H1 (cell line): ENCODE data around the gene ACTG2. TPM values are rescaled to one million over a fixed set of nuclear protein-coding genes. Genes with fewer than 3 reads are reported as not detected.

Source experiments
- CTCF ChIA-PET: fragments of 300-600 bp; sonication (Branson Sonifier 250); formaldehyde crosslinking; loops from one replicate; lab custom pipeline; 2021; ENCODE audit not compliant: partially characterized antibody; lab: Charles Lee
- POLR2A ChIA-PET: fragments of 300-600 bp; sonication (Branson Sonifier 250); formaldehyde crosslinking; loops from one replicate; lab custom pipeline; 2021; ENCODE audit warnings: inconsistent platforms; ENCODE audit not compliant: partially characterized antibody; lab: Charles Lee
- DNase-seq, 2 experiments: peaks; one replicate each; pipeline versions ENCODE4 v3.0.0 to v3.0.0-alpha.2; 2010 to 2022; ENCODE audit warnings: low spot score in 2 of 2, low read depth in 1 of 2, mixed read lengths in 1 of 2
- FAIRE-seq: peaks from 2 replicates; lab custom pipeline; 2011; peaks lifted over from hg19 to GRCh38; lab: Jason Lieb, UNC
- H2AFZ ChIP-seq: 2 replicates; pipeline ENCODE4 v1.8.1; 2012; ENCODE audit warnings: low read length, inconsistent platforms
- H2AK5ac ChIP-seq: 2 replicates; pipeline ENCODE4 v1.6.1; 2013; ENCODE audit warnings: low read depth, low read length
- H2BK120ac ChIP-seq: replicated peaks from 2 replicates; pipeline ENCODE3; 2013; ENCODE audit warnings: low read depth, low read length, inconsistent platforms
- H2BK12ac ChIP-seq: 2 replicates; pipeline ENCODE4 v1.6.1; 2013; ENCODE audit warnings: low read depth, low read length
- H2BK15ac ChIP-seq: 2 replicates; pipeline ENCODE4 v1.6.1; 2013; ENCODE audit warnings: low read length
- H2BK20ac ChIP-seq: 2 replicates; pipeline ENCODE4 v1.6.1; 2013; ENCODE audit warnings: low read length
- H2BK5ac ChIP-seq: 2 replicates; pipeline ENCODE4 v1.6.1; 2013; ENCODE audit warnings: low read depth, low read length
- H3K14ac ChIP-seq: 2 replicates; pipeline ENCODE4 v1.6.1; 2013; ENCODE audit warnings: inconsistent platforms; ENCODE audit not compliant: insufficient read length
- H3K18ac ChIP-seq: 2 replicates; pipeline ENCODE4 v1.6.1; 2013; ENCODE audit warnings: low read length; ENCODE audit errors: extremely low read depth
- H3K23ac ChIP-seq: 2 replicates; pipeline ENCODE4 v1.6.1; 2013; ENCODE audit warnings: inconsistent platforms; ENCODE audit not compliant: insufficient read length
- H3K23me2 ChIP-seq: 2 replicates; pipeline ENCODE4 v1.6.1; 2013; ENCODE audit warnings: low read depth, low read length
- H3K27ac ChIP-seq: 2 replicates; pipeline ENCODE4 v1.6.1; 2011; ENCODE audit warnings: low read depth, low read length, inconsistent platforms
- H3K27me3 ChIP-seq, 4 experiments: replicated peaks in 1 of 4; 1 replicate in 1 of 4; 2 replicates in 3 of 4; pipeline versions ENCODE4 v1.6.1 to v1.8.1; 2011 to 2013; ENCODE audit warnings: low read length in 3 of 4, mild to moderate bottlenecking in 3 of 4, inconsistent platforms in 2 of 4, mixed read lengths in 2 of 4, moderate library complexity in 1 of 4; ENCODE audit not compliant: control insufficient read depth in 3 of 4, insufficient read depth in 3 of 4; ENCODE audit errors: extremely low read depth in 1 of 4
- H3K36me3 ChIP-seq, 4 experiments: 2 replicates each; pipeline versions ENCODE4 v1.6.1 to v1.8.1; 2011 to 2013; ENCODE audit warnings: mild to moderate bottlenecking in 4 of 4, low read length in 3 of 4, moderate library complexity in 2 of 4, control low read depth in 1 of 4, inconsistent platforms in 1 of 4; ENCODE audit not compliant: insufficient read depth in 4 of 4, control insufficient read depth in 2 of 4
- H3K4ac ChIP-seq: replicated peaks from 2 replicates; pipeline ENCODE3; 2013; ENCODE audit warnings: low read length, low read depth, mixed read lengths, inconsistent platforms; ENCODE audit not compliant: insufficient read length
- H3K4me1 ChIP-seq, 4 experiments: replicated peaks in 1 of 4; 1 replicate in 1 of 4; 2 replicates in 3 of 4; pipeline versions ENCODE4 v1.6.1 to v1.8.1; 2011 to 2013; ENCODE audit warnings: low read length in 3 of 4, inconsistent platforms in 2 of 4, mixed read lengths in 1 of 4; ENCODE audit not compliant: insufficient read depth in 4 of 4, control insufficient read depth in 3 of 4
- H3K4me2 ChIP-seq, 2 experiments: 2 replicates each; pipeline versions ENCODE4 v1.6.1 to v1.8.1; 2011 to 2013; ENCODE audit warnings: low read depth in 2 of 2, low read length in 2 of 2, control low read depth in 1 of 2, inconsistent platforms in 1 of 2, mild to moderate bottlenecking in 1 of 2; ENCODE audit not compliant: insufficient read depth in 1 of 2
- H3K4me3 ChIP-seq, 4 experiments: fragments of 200-600, 300-600 bp in 1 of 4; sonication (generic), shearing (Covaris generic), sonication (Bioruptor Twin) in 1 of 4; 2 replicates each; pipeline versions ENCODE4 v1.5.1 to v1.8.1; 2011 to 2016; ENCODE audit warnings: low read length in 4 of 4, low read depth in 3 of 4, control low read depth in 2 of 4, inconsistent platforms in 2 of 4, mild to moderate bottlenecking in 2 of 4, mixed read lengths in 1 of 4, moderate library complexity in 1 of 4; ENCODE audit not compliant: insufficient read depth in 2 of 4; ENCODE audit errors: extremely low read depth in 1 of 4
- H3K56ac ChIP-seq: replicated peaks from 2 replicates; pipeline ENCODE3; 2013; ENCODE audit warnings: low read depth, mild to moderate bottlenecking, mixed read lengths, low read length, inconsistent platforms; ENCODE audit not compliant: insufficient read length
- H3K79me1 ChIP-seq: 2 replicates; pipeline ENCODE4 v1.6.1; 2013; ENCODE audit warnings: low read depth, low read length, control low read depth
- H3K79me2 ChIP-seq, 2 experiments: 2 replicates each; pipeline versions ENCODE4 v1.6.1 to v1.8.1; 2012 to 2013; ENCODE audit warnings: low read length in 2 of 2, mild to moderate bottlenecking in 2 of 2, inconsistent platforms in 1 of 2; ENCODE audit not compliant: insufficient read depth in 2 of 2, control insufficient read depth in 1 of 2
- H3K9ac ChIP-seq, 4 experiments: replicated peaks in 1 of 4; 1 replicate in 1 of 4; 2 replicates in 3 of 4; pipeline versions ENCODE4 v1.6.1 to v1.8.1; 2011 to 2013; ENCODE audit warnings: low read depth in 3 of 4, low read length in 3 of 4, control low read depth in 2 of 4, mild to moderate bottlenecking in 2 of 4, moderate library complexity in 2 of 4, inconsistent platforms in 1 of 4; ENCODE audit errors: extremely low read depth in 1 of 4
- H3K9me3 ChIP-seq, 2 experiments: 2 replicates each; pipeline versions ENCODE4 v1.6.1 to v1.8.1; 2012 to 2013; ENCODE audit warnings: mild to moderate bottlenecking in 2 of 2, moderate library complexity in 2 of 2, control low read depth in 1 of 2, inconsistent platforms in 1 of 2, low read depth in 1 of 2, low read length in 1 of 2, mixed read lengths in 1 of 2; ENCODE audit not compliant: insufficient read depth in 2 of 2
- H4K20me1 ChIP-seq, 2 experiments: replicated peaks in 1 of 2; 2 replicates each; pipeline versions ENCODE3 to v1.8.1; 2011 to 2013; ENCODE audit warnings: inconsistent platforms in 2 of 2, low read length in 2 of 2, mild to moderate bottlenecking in 1 of 2; ENCODE audit not compliant: insufficient read depth in 2 of 2, control insufficient read depth in 1 of 2
- H4K5ac ChIP-seq: 2 replicates; pipeline ENCODE4 v1.6.1; 2013; ENCODE audit warnings: low read length, low read depth, mixed read lengths, inconsistent platforms; ENCODE audit not compliant: insufficient read length
- H4K8ac ChIP-seq: 2 replicates; pipeline ENCODE4 v1.8.0; 2013; ENCODE audit warnings: mild to moderate bottlenecking, moderate library complexity, low read length, inconsistent platforms; ENCODE audit not compliant: insufficient read depth; ENCODE audit errors: extremely low read depth
- H4K91ac ChIP-seq: replicated peaks from 2 replicates; pipeline ENCODE3; 2013; ENCODE audit warnings: low read length, mixed read lengths, inconsistent platforms; ENCODE audit not compliant: insufficient read length
- EZH2 ChIP-seq: fragments of 200-600 bp; sonication (generic); IDR thresholded peaks from 2 replicates; pipeline ENCODE4 v1.7.1; 2012; ENCODE audit warnings: low read depth, mild to moderate bottlenecking, moderate library complexity, low read length, inconsistent platforms; ENCODE audit not compliant: severe bottlenecking
- JUN ChIP-seq: IDR thresholded peaks from 2 replicates; pipeline ENCODE4 v1.6.1; 2011; ENCODE audit warnings: low read depth, mild to moderate bottlenecking, improper control_type of control experiment, low read length
- JUND ChIP-seq: IDR thresholded peaks from 2 replicates; pipeline ENCODE4 v1.6.1; 2011; ENCODE audit warnings: mild to moderate bottlenecking, improper control_type of control experiment, low read length
- RFX5 ChIP-seq: IDR thresholded peaks from 2 replicates; pipeline ENCODE4 v1.6.1; 2011; ENCODE audit warnings: low read depth, low read length, improper control_type of control experiment, borderline replicate concordance
- SIRT6 ChIP-seq: IDR thresholded peaks from one replicate; pipeline ENCODE4 v1.7.1; 2012; ENCODE audit warnings: low read length, inconsistent platforms
- WGBS, 2 experiments: shearing (Covaris generic) in 1 of 2; methylation state at CpG; one replicate each; pipeline versions ENCODE4 v1.1.6 to v1.1.7; 2013 to 2015; ENCODE audit warnings: low lambda C conversion rate in 2 of 2, mixed read lengths in 2 of 2, inconsistent platforms in 1 of 2, low coverage in 1 of 2, missing lambda C conversion rate in 1 of 2; ENCODE audit not compliant: insufficient replicate concordance in 2 of 2, insufficient coverage in 1 of 2, insufficient read length in 1 of 2; ENCODE audit errors: extremely low coverage in 1 of 2, missing lambda C conversion rate in 1 of 2; 5-methylcytosine and 5-hydroxymethylcytosine counted together
- polyA plus RNA-seq, 7 experiments: library from polyadenylated mRNA; depleted of rRNA in 3 of 7; stranded (reverse) in 5 of 7; unstranded in 2 of 7; fragments of >200 nt in 5 of 7; fragments of 200-250 nt in 2 of 7; gene quantifications; 1 replicate in 5 of 7; 2 replicates in 1 of 7; 4 replicates in 1 of 7; pipeline versions ENCODE4 v1.2.1 to v1.2.3, GENCODE V29; 2011 to 2013; ENCODE audit warnings: missing spikeins in 2 of 7, mixed read lengths in 2 of 7
- total RNA-seq: library from RNA; stranded (reverse); fragmentation: NEBNext Ultra II Directional; extraction: Animal tissue kit (Norgen Biotek cat#: 25700); gene quantifications from 2 replicates; pipeline ENCODE4 v1.2.1, GENCODE V29; 2021
- TF ChIP-seq, protein P1 (sequence below): IDR thresholded peaks from 2 replicates; pipeline ENCODE4 v1.6.1; 2012; ENCODE audit warnings: inconsistent platforms

Gene ACTG2
- total and polyA plus RNA-seq, 2 of the 8 experiments (the other 6 are each of a cell fraction or from before 2014, with no cell fraction given) = 6.2 to 13.7 TPM

DNA sequence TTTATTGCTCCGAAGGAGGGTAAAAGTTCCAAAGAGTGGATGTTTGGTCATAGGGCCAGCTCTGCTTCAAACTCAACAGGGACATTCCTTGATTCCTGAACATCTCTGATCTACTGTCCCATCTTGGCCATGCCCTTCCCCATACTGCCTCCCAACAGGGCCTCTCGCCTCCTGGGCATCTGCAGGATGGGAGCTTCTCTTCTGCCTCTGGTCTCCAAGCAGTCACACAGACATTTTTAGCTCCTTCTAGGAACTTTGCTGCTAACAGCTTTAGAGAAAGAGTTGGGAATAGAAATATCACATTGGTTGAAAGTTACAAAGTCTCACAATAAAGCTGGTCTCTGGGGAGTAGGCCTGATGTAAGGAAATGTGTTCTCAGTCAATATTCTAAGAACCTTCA, 24.5 kb downstream of the ACTG2 start:
- H3K4ac ChIP-seq = no peak overlapping the region
- H3K9me3 ChIP-seq = no peaks in the 10 kb centered on the region
- H3K56ac ChIP-seq = no peak overlapping the region
- H3K79me1 ChIP-seq = no peaks in the 10 kb centered on the region
- no peak overlapping the region for H2BK15ac ChIP-seq
- H2AK5ac ChIP-seq = no peak overlapping the region
- H2BK12ac ChIP-seq = no peak overlapping the region
- H2AFZ ChIP-seq = no peak overlapping the region
- peaks cover 3 to 8% (median 5%) of the 10 kb centered on the region in 4 experiments; a peak in 6 of 7 replicates for H3K4me1 ChIP-seq
- H3K79me2 ChIP-seq = no peaks in the 10 kb centered on the region
- FAIRE-seq = no peak
- no peak overlapping the region for H2BK20ac ChIP-seq
- H3K4me2 ChIP-seq = no peak overlapping the region
- H2BK120ac ChIP-seq = no peak overlapping the region
- H3K27me3 ChIP-seq = no peaks in the 10 kb centered on the region
- H3K23me2 ChIP-seq = no peaks in the 10 kb centered on the region
- TF ChIP-seq RFX5 (no peak), EZH2 (no peak), SIRT6 (no peak), JUN (no peak), JUND (no peak)
- TF ChIP-seq, protein P1, sequence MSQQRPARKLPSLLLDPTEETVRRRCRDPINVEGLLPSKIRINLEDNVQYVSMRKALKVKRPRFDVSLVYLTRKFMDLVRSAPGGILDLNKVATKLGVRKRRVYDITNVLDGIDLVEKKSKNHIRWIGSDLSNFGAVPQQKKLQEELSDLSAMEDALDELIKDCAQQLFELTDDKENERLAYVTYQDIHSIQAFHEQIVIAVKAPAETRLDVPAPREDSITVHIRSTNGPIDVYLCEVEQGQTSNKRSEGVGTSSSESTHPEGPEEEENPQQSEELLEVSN = no peak
- H3K4me3 ChIP-seq = no peak overlapping the region
- no peak overlapping the region for H3K14ac ChIP-seq
- no peaks in the 10 kb centered on the region for H3K36me3 ChIP-seq
- no peak overlapping the region for H3K9ac ChIP-seq
- no peak overlapping the region for H3K23ac ChIP-seq
- no peak overlapping the region for H4K8ac ChIP-seq
- no peak overlapping the region for H3K27ac ChIP-seq
- WGBS, 2 experiments = 39% methylated on average over 2 of the region's 2 CpGs; no CpG with 5 or more reads in 1 of the 2 experiments
- no peak overlapping the region for H3K18ac ChIP-seq
- ChIA-PET POLR2A (interaction anchor here (1.1 kb wide), 1 partner anchor 67 kb away, joined by 3 read pairs; the partner anchor contains the start of gene TET3), CTCF (interaction anchor here (0.9 to 1.1 kb wide), 2 partner anchors 23 to 93 kb away, joined by 3 read pairs; no protein-coding TSS in a partner anchor)
- no peak overlapping the region for H2BK5ac ChIP-seq
- H4K91ac ChIP-seq = no peak overlapping the region
- no peaks in the 10 kb centered on the region for H4K20me1 ChIP-seq
- no peak for DNase-seq
- H4K5ac ChIP-seq = no peak overlapping the region
